H1 (cell line): Measurements from ENCODE around the gene NR1H2. TPM values are rescaled to one million over a fixed set of nuclear protein-coding genes. Genes with fewer than 3 reads are reported as not detected.

ENCODE experiments used
- NRF1 ChIP-seq: IDR thresholded peaks from 2 replicates; pipeline ENCODE4 v1.6.1; 2011; ENCODE audit warnings: mild to moderate bottlenecking, low read depth, low read length, improper control_type of control experiment
- polyA plus RNA-seq, 7 experiments: library from polyadenylated mRNA; depleted of rRNA in 3 of 7; stranded (reverse) in 5 of 7; unstranded in 2 of 7; fragments of >200 nt in 5 of 7; fragments of 200-250 nt in 2 of 7; gene quantifications; 1 replicate in 5 of 7; 2 replicates in 1 of 7; 4 replicates in 1 of 7; pipeline versions ENCODE4 v1.2.1 to v1.2.3, GENCODE V29; 2011 to 2013; ENCODE audit warnings: missing spikeins in 2 of 7, mixed read lengths in 2 of 7
- total RNA-seq: library from RNA; stranded (reverse); fragmentation: NEBNext Ultra II Directional; extraction: Animal tissue kit (Norgen Biotek cat#: 25700); gene quantifications from 2 replicates; pipeline ENCODE4 v1.2.1, GENCODE V29; 2021

The NR1H2 gene
- total and polyA plus RNA-seq, 2 of the 8 experiments (the other 6 are each of a cell fraction or from before 2014, with no cell fraction given): 40.3 to 47.5 TPM

- no peak for TF ChIP-seq NRF1
Observed at GRCh38 chr19:50413531-50413930, 37.3 kb downstream of the NR1H2 start (continued).
